Neural cell (in vitro differentiated cells): ENCODE data around the gene ZC3H4.

Experiments used
- EP300 ChIP-seq: fragments of 450-650 bp; conservative IDR thresholded peaks from 2 replicates; pipeline ENCODE4 v1.6.1; 2014; ENCODE audit warnings: antibody characterized with exemption, mild to moderate bottlenecking, moderate library complexity; ENCODE audit not compliant: poor library complexity, severe bottlenecking
- SMC3 ChIP-seq: fragments of 450-650 bp; conservative IDR thresholded peaks from 2 replicates; pipeline ENCODE4 v1.6.1; 2014; ENCODE audit warnings: antibody characterized with exemption, mild to moderate bottlenecking, moderate library complexity; ENCODE audit not compliant: poor library complexity
- TF ChIP-seq, protein P1 (sequence below): IDR thresholded peaks from 2 replicates; pipeline ENCODE4 v1.6.1; 2012; ENCODE audit warnings: borderline replicate concordance
- TF ChIP-seq, protein P2 (sequence below): fragments of 450-650 bp; IDR thresholded peaks from 2 replicates; pipeline ENCODE4 v1.5.1; 2014; ENCODE audit warnings: antibody characterized with exemption, mild to moderate bottlenecking, moderate library complexity; ENCODE audit not compliant: poor library complexity, severe bottlenecking

DNA sequence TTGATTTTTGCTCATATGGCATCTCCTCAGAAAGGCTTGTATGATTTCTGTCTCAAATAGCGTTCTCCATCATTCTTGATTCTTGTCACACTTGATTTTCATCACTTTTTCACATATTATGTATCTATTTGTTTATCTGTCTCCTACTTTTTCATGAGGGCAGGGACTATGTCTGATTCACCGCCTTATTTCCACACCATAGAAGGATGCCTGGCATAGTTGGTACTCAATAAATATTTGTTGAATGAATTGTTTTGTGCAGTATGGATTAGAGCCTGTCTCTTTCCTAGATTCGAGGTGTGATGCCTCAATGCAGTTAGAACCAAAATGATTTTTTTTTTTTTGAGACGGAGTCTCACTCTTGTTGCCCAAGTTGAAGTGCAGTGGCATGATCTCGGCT lies 29.2 kb upstream of the ZC3H4 start:
- TF ChIP-seq, protein P1, sequence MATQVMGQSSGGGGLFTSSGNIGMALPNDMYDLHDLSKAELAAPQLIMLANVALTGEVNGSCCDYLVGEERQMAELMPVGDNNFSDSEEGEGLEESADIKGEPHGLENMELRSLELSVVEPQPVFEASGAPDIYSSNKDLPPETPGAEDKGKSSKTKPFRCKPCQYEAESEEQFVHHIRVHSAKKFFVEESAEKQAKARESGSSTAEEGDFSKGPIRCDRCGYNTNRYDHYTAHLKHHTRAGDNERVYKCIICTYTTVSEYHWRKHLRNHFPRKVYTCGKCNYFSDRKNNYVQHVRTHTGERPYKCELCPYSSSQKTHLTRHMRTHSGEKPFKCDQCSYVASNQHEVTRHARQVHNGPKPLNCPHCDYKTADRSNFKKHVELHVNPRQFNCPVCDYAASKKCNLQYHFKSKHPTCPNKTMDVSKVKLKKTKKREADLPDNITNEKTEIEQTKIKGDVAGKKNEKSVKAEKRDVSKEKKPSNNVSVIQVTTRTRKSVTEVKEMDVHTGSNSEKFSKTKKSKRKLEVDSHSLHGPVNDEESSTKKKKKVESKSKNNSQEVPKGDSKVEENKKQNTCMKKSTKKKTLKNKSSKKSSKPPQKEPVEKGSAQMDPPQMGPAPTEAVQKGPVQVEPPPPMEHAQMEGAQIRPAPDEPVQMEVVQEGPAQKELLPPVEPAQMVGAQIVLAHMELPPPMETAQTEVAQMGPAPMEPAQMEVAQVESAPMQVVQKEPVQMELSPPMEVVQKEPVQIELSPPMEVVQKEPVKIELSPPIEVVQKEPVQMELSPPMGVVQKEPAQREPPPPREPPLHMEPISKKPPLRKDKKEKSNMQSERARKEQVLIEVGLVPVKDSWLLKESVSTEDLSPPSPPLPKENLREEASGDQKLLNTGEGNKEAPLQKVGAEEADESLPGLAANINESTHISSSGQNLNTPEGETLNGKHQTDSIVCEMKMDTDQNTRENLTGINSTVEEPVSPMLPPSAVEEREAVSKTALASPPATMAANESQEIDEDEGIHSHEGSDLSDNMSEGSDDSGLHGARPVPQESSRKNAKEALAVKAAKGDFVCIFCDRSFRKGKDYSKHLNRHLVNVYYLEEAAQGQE: no peak
- TF ChIP-seq SMC3 (no peak), EP300 (no peak)
- TF ChIP-seq, protein P2, sequence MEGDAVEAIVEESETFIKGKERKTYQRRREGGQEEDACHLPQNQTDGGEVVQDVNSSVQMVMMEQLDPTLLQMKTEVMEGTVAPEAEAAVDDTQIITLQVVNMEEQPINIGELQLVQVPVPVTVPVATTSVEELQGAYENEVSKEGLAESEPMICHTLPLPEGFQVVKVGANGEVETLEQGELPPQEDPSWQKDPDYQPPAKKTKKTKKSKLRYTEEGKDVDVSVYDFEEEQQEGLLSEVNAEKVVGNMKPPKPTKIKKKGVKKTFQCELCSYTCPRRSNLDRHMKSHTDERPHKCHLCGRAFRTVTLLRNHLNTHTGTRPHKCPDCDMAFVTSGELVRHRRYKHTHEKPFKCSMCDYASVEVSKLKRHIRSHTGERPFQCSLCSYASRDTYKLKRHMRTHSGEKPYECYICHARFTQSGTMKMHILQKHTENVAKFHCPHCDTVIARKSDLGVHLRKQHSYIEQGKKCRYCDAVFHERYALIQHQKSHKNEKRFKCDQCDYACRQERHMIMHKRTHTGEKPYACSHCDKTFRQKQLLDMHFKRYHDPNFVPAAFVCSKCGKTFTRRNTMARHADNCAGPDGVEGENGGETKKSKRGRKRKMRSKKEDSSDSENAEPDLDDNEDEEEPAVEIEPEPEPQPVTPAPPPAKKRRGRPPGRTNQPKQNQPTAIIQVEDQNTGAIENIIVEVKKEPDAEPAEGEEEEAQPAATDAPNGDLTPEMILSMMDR: no peak
